GM19397 (cell line): ENCODE data around the gene ABHD8.
A peak's percentile ranks its signal among the peaks of the same experiment; 100 is the strongest.
"Not testable (repeated sequence)": the region's sequence is repeated elsewhere in the genome, so short reads cannot be mapped to it uniquely, and the experiment has no call there.

Experiments used
- ATAC-seq: cut with Tn5 transposase; IDR thresholded peaks from one replicate; pipeline ENCODE4 v1.9.1; 2021; ENCODE audit warnings: mild to moderate bottlenecking, moderate library complexity; ENCODE audit not compliant: unreplicated experiment

The ABHD8 gene

GRCh38 chr19:17300992-17301619 lies 2.1 kb downstream of the ABHD8 start:
- no peak for ATAC-seq

- ATAC-seq: no peak
These were observed 6.2 kb downstream of the ABHD8 start for GRCh38 chr19:17296976-17297375.

- ATAC-seq: no peak
These were observed 7.0 kb downstream of the ABHD8 start for GRCh38 chr19:17296273-17296672.

DNA sequence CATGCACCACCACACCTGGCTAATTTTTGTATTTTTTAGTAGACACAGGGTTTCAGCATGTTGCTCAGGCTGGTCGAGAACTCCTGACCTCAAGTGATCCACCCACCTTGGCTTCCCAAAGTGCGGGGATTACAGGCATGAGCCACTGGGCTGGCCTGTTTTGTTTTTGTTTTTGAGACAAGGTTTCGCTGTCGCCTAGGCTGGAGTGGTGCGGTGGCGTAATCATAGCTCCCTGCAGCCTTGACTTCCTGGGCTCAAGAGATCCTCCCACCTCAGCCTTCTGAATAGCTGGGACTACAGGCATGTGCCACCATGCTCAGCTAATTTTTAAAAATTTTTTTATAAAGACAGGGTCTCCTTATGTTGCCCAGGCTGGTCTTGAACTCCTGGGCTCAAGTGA lies 7.7 kb downstream of the ABHD8 start:
- not testable (repeated sequence) for ATAC-seq

DNA sequence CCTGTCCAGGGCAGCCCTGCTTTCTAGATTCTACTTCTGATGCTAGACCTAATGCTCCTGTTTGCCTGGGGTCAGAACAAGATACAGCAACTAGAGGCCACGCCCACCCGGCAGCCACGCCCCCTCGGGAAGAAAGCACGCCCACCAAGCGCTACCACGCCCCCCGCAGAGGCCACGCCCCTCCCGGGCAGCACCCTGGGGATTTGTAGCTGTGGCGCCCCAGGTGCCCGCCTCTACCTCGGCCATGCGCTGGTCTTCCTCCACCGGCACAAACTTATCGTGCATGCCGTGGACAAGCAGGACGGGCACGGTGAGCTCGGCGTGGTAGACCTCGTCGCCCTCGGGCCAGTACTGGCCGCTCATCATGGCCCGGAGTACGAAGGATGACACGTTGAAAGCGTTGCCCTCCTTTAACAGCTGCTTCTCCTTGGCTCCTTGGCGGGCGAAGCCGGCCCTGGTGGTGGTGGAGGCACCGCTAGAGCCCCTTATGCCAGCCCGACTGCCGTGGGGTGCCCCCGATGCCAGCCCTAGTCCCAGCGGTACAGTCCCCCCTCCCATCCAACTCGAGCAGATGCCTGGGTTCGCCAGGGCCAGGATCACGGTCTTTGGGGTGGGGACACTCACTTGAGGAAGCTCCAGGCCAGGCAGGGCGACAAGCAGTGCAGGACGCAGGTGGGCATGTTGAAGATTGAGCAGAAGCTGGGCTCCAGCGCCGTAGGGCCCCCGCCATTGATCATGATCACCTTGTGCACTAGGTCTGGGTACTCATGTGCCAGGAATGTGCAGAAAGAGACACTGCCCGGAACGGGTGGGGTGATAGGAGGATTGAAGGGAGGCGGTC lies 9.0 kb downstream of the ABHD8 start:
- ATAC-seq: no peak

DNA sequence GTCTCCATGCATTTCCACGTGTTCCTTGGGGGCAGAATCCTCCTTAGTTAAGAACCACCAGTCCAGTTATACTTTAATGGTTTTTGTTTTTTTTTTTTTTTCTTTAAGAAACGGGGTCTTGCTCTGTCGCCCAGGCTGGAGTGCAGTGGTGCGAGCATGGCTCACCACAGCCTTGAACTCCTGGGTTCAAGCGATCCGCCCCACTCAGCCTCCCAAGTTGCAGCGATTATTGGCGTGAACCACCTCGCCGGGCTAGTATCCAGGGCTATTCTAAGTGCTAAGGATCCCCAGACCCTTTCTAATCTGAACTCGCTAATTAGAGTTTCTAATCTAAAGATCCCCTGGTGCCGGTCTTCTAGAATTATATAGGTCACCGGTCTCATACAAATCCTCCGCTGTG lies 9.6 kb downstream of the ABHD8 start:
- ATAC-seq: no peak

DNA sequence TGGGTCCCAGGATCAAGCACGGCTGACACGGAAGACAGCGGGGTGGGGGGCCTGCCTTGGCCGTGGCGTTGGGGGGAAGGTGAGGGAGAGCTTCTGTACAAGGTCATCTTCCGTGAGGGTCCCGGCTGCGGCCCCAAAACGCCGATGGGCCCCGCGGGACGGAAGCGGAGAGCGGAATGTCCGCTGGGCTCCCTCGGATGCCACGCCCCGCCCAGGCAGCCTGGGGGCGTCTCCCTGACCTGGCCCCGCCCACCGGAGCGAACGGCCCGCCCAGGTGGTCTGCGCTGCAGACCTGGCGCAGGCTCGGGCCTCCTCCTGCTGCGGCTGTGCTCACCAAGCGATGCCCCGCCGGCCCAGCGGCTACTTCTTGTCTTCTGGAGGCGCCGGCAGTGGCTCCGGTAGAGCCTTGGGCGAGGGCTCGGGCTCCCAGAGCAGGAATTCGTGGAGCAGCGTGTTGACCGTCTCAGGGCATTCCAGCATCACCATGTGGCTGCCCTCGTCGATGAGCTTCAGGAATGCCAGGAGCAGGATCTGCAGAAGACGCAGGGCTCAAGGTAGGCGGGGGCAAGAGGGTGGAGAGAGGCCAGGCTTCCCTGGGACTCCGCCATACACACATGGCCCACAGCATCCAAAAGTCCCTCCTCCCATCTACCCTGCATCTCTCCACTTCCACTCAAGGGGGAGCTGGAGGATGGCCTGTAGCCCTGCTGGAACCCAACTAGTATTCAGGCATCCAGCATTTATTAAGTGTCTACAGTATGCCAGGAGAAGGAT lies 10.7 kb downstream of the ABHD8 start:
- peak; percentile 72 for ATAC-seq

DNA sequence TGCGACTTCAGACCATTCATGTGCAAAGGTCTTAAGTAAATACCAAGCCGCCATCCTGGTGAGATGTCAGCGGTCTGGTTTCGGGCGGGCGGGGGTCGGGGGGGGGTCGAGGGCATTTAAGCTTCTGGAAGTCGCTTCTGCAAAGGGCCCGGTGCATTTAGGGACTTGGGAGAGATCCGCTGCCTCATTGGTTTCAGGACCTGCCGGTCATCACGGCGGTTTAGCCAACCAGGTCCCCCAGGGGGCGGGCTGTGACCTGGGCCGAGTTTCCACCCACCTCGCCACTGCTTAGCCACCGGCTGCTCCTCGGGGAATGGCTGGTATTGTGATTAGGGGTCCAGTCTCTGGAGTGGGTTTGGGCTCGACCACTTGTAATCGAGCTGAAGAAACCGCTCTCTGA lies 13.7 kb downstream of the ABHD8 start:
- ATAC-seq: no peak

- ATAC-seq: no peak
These were observed 16.5 kb downstream of the ABHD8 start for GRCh38 chr19:17286752-17287151.

GRCh38 chr19:17286263-17286662 lies 17.0 kb downstream of the ABHD8 start:
- no peak for ATAC-seq

- no peak for ATAC-seq
These were observed 17.6 kb downstream of the ABHD8 start for GRCh38 chr19:17285415-17286135.

GRCh38 chr19:17283504-17283996 lies 19.7 kb downstream of the ABHD8 start:
- no peak for ATAC-seq

DNA sequence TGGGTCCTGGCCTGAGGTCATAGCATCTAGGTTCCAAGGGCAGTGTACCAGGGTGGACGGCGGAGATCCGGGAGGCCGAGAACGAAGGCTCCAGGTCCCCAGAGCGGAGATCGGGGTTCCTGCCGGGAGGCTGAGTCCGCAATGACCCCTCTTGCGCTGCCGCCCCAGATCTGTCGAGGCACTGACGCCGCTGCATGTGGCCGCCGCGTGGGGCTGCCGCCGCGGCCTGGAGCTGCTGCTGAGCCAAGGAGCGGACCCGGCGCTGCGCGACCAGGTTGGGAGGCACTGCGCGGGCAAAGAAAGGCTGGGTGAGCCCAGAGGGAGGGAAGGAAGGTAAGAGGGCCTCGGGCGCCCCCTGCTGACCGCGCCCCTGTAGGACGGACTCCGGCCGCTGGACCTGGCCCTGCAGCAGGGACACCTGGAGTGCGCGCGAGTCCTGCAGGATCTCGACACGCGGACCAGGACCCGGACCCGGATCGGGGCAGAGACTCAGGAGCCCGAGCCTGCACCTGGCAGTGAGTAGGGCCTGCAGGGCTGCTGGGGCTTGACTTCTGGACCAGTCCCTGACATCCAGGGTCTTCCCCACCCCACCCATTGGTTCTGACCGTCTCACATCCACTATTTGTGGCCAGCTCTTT lies 20.6 kb downstream of the ABHD8 start:
- peak; percentile 45 for ATAC-seq

- ATAC-seq: peak; percentile 46
These were observed 21.6 kb downstream of the ABHD8 start, which contains the start of gene ANKLE1 for GRCh38 chr19:17281391-17282304. ANKLE1 (plus strand) TSS chr19:17281901; CDS start chr19:17281921, 20 bp downstream.

DNA sequence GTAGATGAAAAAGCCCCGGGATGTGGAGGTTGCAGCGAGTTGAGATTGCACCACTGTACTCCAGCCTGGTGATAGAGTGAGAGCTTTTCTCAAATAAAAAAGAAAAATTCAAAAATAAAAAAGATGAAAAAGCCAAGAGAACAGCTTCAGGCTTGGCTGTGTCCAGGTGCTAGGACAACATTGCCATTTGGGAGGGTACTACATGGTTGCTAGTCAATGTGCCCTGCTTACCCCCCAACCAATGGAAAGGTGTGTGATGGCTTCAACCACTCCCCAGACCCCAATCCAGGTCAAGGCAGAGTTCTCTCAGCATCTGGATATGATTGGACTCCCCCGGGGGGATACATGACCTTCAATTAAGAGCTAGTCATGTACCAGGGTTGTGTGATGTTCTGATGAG lies 23.8 kb downstream of the ABHD8 start:
- ATAC-seq: no peak

GRCh38 chr19:17275441-17276175 lies 27.6 kb downstream of the ABHD8 start:
- ATAC-seq: no peak

DNA sequence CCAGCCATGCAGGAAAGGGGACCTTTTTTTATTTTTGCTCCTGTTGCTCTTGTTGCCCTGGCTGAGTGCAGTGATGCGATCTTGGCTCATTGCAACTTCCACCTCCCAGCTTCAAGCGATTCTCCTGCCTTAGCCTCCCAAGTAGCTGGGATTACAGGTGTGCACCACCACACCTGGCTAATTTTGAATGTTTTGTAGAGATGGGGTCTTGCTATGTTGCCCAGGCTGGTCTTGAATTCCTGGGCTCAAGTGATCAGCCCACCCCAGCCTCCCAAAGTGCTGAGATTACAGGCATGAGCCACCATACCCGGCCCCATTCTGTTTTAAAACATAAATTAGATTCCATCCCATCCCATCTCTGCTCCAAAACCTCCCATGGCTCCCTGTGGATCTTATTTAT lies 28.3 kb downstream of the ABHD8 start:
- ATAC-seq: not testable (repeated sequence)

DNA sequence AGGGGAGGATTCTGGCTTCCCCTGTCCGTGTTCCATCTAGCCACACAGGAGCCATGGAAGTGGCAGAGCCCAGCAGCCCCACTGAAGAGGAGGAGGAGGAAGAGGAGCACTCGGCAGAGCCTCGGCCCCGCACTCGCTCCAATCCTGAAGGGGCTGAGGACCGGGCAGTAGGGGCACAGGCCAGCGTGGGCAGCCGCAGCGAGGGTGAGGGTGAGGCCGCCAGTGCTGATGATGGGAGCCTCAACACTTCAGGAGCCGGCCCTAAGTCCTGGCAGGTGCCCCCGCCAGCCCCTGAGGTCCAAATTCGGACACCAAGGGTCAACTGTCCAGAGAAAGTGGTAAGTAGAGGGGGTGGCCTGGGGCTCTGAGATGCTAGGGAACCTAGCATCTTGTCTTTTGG lies 34.5 kb downstream of the ABHD8 start:
- ATAC-seq: no peak
